ENCODE results near the gene PTGIR. TPM values are rescaled to one million over a fixed set of nuclear protein-coding genes. Genes with fewer than 3 reads are reported as not detected.

The PTGIR gene
- total and polyA plus RNA-seq, 8 donors, result 0.56 to 4.6 (median 2.6) TPM

- Histone ChIP-seq H3K9me3 (no peaks in the 10 kb centered on the region), H3K27ac (no peak overlapping the region), H3K4me3 (peak overlapping the region in 1 of 4 donors; percentile 23), H3K4me1 (peaks cover 6 to 9% (median 7%) of the 10 kb centered on the region in 3 donors), H3K27me3 (no peaks in the 10 kb centered on the region), H3K36me3 (no peaks in the 10 kb centered on the region)
- 5% methylated on average over 17 to 23 of the region's 23 CpGs for WGBS, 2 donors
- DNase-seq (peak in 1 of 6 donors; percentile 67), ATAC-seq (no peak), FAIRE-seq (no peak)
- intact Hi-C loops (cut with DNase I), result no loop called here
- no peak for TF ChIP-seq CTCF (IDR thresholded peaks at IDR 0.05)
These were observed 9.8 kb upstream of the PTGIR start for GRCh38 chr19:46634656-46635218.

GRCh38 chr19:46634045-46634655 lies 9.3 kb upstream of the PTGIR start:
- FAIRE-seq (no peak), DNase-seq (peak; percentile 84 to 97 (median 90)), ATAC-seq (peak; percentile 85 to 87 (median 85))
- no peak overlapping the region for H3K27ac ChIP-seq
- H3K27me3 ChIP-seq, result no peaks in the 10 kb centered on the region
- H3K4me3 ChIP-seq, result peak overlapping the region in 2 of 4 donors; percentile 10 to 23
- TF ChIP-seq CTCF (IDR thresholded peaks at IDR 0.05), result no peak
- no peaks in the 10 kb centered on the region for H3K36me3 ChIP-seq
- peaks cover under 1 to 6% (median 4%) of the 10 kb centered on the region in 3 donors for H3K4me1 ChIP-seq
- intact Hi-C loops (cut with DNase I), result no loop called here
- no peaks in the 10 kb centered on the region for H3K9me3 ChIP-seq
- 2 to 3% methylated on average over 32 to 38 of the region's 38 CpGs for WGBS, 2 donors

- Histone ChIP-seq H3K4me3 (no peak overlapping the region), H3K27ac (no peak overlapping the region), H3K9me3 (no peaks in the 10 kb centered on the region), H3K36me3 (no peaks in the 10 kb centered on the region), H3K27me3 (no peaks in the 10 kb centered on the region), H3K4me1 (peaks cover 0 to 4% (median 0%) of the 10 kb centered on the region in 3 donors)
- WGBS, 2 donors, result 70 to 75% methylated on average over 3 of the region's 3 CpGs
- no peak for TF ChIP-seq CTCF (IDR thresholded peaks at IDR 0.05)
- ATAC-seq (no peak), FAIRE-seq (no peak), DNase-seq (no peak)
- intact Hi-C loops (cut with DNase I), result no loop called here
These were observed 8.2 kb upstream of the PTGIR start for GRCh38 chr19:46633130-46633529.

- 59 to 79% methylated on average over 6 of the region's 6 CpGs for WGBS, 2 donors
- no peak for FAIRE-seq
- Histone ChIP-seq H3K27me3 (no peaks in the 10 kb centered on the region), H3K27ac (no peak overlapping the region), H3K36me3 (no peaks in the 10 kb centered on the region), H3K4me3 (no peak overlapping the region), H3K4me1 (peaks cover 0 to 4% (median 0%) of the 10 kb centered on the region in 3 donors), H3K9me3 (no peaks in the 10 kb centered on the region)
- TF ChIP-seq CTCF (IDR thresholded peaks at IDR 0.05), result no peak
- no peak for ATAC-seq
- DNase-seq, result no peak
- intact Hi-C loops (cut with DNase I), result no loop called here
These were observed 6.6 kb upstream of the PTGIR start for GRCh38 chr19:46631481-46631880.

- DNase-seq (no peak), ATAC-seq (no peak), FAIRE-seq (no peak)
- Histone ChIP-seq H3K4me3 (no peak overlapping the region), H3K36me3 (no peaks in the 10 kb centered on the region), H3K9me3 (no peaks in the 10 kb centered on the region), H3K4me1 (peaks cover 0 to 4% (median 0%) of the 10 kb centered on the region in 3 donors), H3K27ac (no peak overlapping the region), H3K27me3 (no peaks in the 10 kb centered on the region)
- intact Hi-C loops (cut with DNase I), result no loop called here
- no peak for TF ChIP-seq CTCF (IDR thresholded peaks at IDR 0.05)
- 88 to 91% methylated on average over 14 of the region's 14 CpGs for WGBS, 2 donors
These were observed 5.8 kb upstream of the PTGIR start for GRCh38 chr19:46630586-46631205.
